ENCODE measurements around the gene KLK7.

The KLK7 gene

DNA sequence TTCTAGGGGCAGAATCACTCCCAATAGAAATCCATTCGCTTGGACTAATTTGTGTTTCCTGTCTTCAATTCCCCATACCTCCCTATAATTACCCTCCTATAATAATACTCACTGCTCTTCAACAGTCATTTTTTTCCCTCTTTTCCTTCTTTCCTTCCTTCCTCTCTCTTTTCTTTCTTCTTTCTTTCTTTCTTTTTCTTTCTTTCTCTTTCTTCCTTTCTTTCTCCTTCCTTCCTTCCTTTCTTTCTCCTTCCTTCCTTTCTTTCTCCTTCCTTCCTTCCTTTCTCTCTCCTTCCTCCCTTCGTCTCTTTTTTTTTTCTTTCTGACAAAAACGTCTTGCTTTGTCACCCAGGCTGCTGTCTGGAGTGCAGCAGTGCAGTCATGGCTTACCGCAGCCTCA, 38.9 kb downstream of the KLK7 start:
- H3K9me3 ChIP-seq = no peaks in the 10 kb centered on the region
- no peaks in the 10 kb centered on the region for H3K36me3 ChIP-seq
- H3K27ac ChIP-seq = no peak overlapping the region
- no peaks in the 10 kb centered on the region for H3K4me1 ChIP-seq (ENCODE audit: control insufficient read depth in 1 of 2, insufficient read depth in 1 of 2, low read depth in 1 of 2, low read length in 1 of 2)
- H3K27me3 ChIP-seq = no peaks in the 10 kb centered on the region
- TF ChIP-seq, protein P1, sequence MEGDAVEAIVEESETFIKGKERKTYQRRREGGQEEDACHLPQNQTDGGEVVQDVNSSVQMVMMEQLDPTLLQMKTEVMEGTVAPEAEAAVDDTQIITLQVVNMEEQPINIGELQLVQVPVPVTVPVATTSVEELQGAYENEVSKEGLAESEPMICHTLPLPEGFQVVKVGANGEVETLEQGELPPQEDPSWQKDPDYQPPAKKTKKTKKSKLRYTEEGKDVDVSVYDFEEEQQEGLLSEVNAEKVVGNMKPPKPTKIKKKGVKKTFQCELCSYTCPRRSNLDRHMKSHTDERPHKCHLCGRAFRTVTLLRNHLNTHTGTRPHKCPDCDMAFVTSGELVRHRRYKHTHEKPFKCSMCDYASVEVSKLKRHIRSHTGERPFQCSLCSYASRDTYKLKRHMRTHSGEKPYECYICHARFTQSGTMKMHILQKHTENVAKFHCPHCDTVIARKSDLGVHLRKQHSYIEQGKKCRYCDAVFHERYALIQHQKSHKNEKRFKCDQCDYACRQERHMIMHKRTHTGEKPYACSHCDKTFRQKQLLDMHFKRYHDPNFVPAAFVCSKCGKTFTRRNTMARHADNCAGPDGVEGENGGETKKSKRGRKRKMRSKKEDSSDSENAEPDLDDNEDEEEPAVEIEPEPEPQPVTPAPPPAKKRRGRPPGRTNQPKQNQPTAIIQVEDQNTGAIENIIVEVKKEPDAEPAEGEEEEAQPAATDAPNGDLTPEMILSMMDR (IDR thresholded peaks at IDR 0.05) = no peak
- H3K4me3 ChIP-seq (ENCODE audit: low read depth in 1 of 2, low read length in 1 of 2) = no peak overlapping the region

DNA sequence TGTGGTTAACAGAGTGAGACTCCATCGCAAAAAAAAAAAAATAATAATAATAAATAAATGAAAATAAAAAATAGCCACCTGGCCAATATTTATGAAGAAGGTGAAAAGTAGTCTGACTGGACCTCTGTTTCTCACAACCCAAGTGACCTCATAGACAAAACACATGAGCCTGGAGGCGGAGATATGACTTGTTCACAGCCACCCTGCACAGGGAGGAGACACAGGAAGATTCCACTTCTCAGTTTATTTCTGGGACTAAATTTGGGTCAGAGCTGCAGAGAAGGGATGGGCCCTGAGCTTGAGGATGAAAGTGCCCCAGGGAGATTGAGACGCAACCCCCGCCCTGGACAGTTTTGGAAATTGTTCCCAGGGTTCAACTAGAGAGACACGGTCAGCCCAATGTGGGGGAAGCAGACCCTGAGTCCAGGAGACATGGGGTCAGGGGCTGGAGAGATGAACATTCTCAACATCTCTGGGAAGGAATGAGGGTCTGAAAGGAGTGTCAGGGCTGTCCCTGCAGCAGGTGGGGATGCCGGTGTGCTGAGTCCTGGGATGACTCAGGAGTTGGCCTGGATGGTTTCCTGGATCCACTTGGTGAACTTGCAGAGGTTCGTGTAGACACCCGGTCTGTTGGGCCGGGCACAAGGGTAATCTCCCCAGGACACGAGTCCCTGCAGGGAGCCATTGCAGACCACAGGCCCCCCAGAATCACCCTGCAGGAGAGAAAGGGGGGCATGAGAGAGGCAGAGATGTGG, 40.5 kb downstream of the KLK7 start:
- H3K27ac ChIP-seq = no peak overlapping the region

DNA sequence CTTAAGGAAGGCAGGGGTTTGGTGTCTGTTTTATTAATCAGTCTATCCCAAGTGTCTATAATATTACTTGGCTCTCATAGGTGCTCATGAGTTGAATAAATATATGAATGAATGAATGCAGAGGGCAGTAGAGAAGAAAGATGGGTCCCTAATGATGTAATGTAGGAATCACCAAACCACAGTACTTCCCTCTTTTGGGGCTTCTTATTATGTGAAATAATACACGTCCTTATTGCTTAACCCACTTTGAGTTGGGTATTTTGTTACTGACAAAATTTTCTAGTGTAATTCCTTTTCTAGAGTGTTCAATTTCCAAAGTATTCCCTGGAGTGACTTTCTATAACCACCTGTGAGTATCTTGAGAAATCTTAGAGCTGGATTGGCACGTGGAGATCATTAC, 44.1 kb downstream of the KLK7 start:
- H3K4me3 ChIP-seq (ENCODE audit: low read depth in 1 of 2, low read length in 1 of 2) = no peak overlapping the region
- H3K36me3 ChIP-seq = no peaks in the 10 kb centered on the region
- H3K9me3 ChIP-seq = no peaks in the 10 kb centered on the region
- H3K27me3 ChIP-seq = no peaks in the 10 kb centered on the region
- no peak overlapping the region for H3K27ac ChIP-seq
- H3K4me1 ChIP-seq (ENCODE audit: control insufficient read depth in 1 of 2, insufficient read depth in 1 of 2, low read depth in 1 of 2, low read length in 1 of 2) = no peaks in the 10 kb centered on the region
- TF ChIP-seq, protein P1 (IDR thresholded peaks at IDR 0.05) = no peak

More for the DNA sequence above, 40.5 kb downstream of the KLK7 start:
- Histone ChIP-seq H3K4me3 (ENCODE audit: low read depth in 1 of 2, low read length in 1 of 2) (no peak overlapping the region), H3K4me1 (ENCODE audit: control insufficient read depth in 1 of 2, insufficient read depth in 1 of 2, low read depth in 1 of 2, low read length in 1 of 2) (no peaks in the 10 kb centered on the region), H3K9me3 (no peaks in the 10 kb centered on the region), H3K27me3 (no peaks in the 10 kb centered on the region), H3K36me3 (no peaks in the 10 kb centered on the region)
- TF ChIP-seq, protein P1 (IDR thresholded peaks at IDR 0.05) = no peak

DNA sequence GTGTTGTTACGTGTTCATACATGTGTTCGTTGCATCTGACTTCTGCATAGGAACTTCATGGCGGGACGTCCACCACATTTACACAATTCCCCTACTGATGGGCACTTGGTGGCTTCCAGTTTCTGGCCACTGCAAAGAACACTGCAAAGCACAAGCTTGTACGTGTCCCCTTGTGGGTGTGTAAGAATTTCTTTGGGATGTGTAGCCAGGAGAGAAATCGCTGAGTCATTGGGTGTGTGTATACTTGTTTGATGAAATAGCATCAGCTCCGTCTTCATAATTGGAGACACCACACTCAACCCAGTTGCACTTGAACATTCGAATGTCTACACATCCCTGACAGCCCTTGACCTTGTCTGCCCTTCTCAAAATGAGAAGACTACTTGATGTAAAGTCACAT, 50.1 kb downstream of the KLK7 start:
- TF ChIP-seq, protein P1 (IDR thresholded peaks at IDR 0.05) = no peak
- H3K4me1 ChIP-seq (ENCODE audit: control insufficient read depth in 1 of 2, insufficient read depth in 1 of 2, low read depth in 1 of 2, low read length in 1 of 2) = no peaks in the 10 kb centered on the region
- peaks cover 34% of the 10 kb centered on the region for H3K27me3 ChIP-seq
- H3K27ac ChIP-seq = no peak overlapping the region
- H3K9me3 ChIP-seq = no peaks in the 10 kb centered on the region
- no peaks in the 10 kb centered on the region for H3K36me3 ChIP-seq
- no peak overlapping the region for H3K4me3 ChIP-seq (ENCODE audit: low read depth in 1 of 2, low read length in 1 of 2)

DNA sequence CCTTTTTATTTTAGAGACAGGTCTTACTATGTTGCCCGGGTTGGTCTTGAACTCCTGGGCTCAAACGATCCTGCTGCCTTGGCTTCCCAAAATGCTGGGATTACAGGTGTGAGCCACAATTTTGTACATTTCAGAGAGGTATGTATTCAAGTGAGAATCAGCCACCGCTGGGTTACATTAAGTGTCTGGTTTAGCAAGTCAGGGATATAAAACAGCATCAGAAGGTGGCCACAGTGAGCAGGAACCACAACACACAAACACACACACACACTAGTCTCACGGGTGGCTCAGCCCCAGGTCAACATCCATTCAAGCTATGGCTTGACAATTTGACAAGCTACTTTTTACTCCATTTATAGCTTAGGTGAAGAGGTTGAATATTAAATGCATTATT, 51.0 kb downstream of the KLK7 start:
- peaks cover 35% of the 10 kb centered on the region for H3K27me3 ChIP-seq
- TF ChIP-seq, protein P1 (IDR thresholded peaks at IDR 0.05) = no peak
- no peaks in the 10 kb centered on the region for H3K36me3 ChIP-seq
- H3K9me3 ChIP-seq = no peaks in the 10 kb centered on the region
- no peak overlapping the region for H3K27ac ChIP-seq
- H3K4me3 ChIP-seq (ENCODE audit: low read depth in 1 of 2, low read length in 1 of 2) = no peak overlapping the region
- no peaks in the 10 kb centered on the region for H3K4me1 ChIP-seq (ENCODE audit: control insufficient read depth in 1 of 2, insufficient read depth in 1 of 2, low read depth in 1 of 2, low read length in 1 of 2)
